Hindlimb muscle (tissue), 1 donor: ENCODE measurements around the gene CCNI. TPM values are rescaled to one million over a fixed set of nuclear protein-coding genes. Genes with fewer than 3 reads are reported as not detected.
"Not testable (repeated sequence)": the region's sequence is repeated elsewhere in the genome, so short reads cannot be mapped to it uniquely, and the experiment has no call there.

ENCODE experiments used
- DNase-seq: peaks from one replicate; pipeline ENCODE4 v3.0.0-alpha.2; 2013
- polyA plus RNA-seq: library from polyadenylated mRNA; unstranded; fragments of 120-200 nt; gene quantifications from one replicate; pipeline ENCODE4 v1.2.1, GENCODE V29; 2013; ENCODE audit not compliant: insufficient read length

CCNI gene
- polyA plus RNA-seq, 1 donor = 275 TPM

- DNase-seq = no peak
These were observed 38.1 kb downstream of the CCNI start for GRCh38 chr4:77037736-77038135.

GRCh38 chr4:77037168-77037567, 38.6 kb downstream of the CCNI start:
- not testable (repeated sequence) for DNase-seq

DNA sequence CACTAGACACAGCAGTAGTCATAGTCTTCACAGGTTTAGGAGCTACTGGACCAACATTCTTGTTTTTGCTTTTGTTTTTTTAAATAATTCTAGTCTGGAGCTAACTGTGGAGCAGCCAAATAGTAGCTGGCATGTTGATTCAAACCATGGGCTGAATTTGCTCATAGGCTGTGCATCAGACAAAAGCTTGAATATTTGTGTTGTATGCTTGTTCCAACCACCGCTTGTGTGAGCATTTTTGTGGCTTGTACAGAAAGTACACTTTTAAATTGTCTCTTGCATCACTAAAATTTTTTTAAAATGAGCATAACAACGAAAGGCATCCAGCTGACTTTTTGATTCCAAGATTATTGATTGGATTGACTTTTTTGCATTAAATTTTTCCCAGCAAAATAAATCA, 39.6 kb downstream of the CCNI start:
- no peak for DNase-seq

DNA sequence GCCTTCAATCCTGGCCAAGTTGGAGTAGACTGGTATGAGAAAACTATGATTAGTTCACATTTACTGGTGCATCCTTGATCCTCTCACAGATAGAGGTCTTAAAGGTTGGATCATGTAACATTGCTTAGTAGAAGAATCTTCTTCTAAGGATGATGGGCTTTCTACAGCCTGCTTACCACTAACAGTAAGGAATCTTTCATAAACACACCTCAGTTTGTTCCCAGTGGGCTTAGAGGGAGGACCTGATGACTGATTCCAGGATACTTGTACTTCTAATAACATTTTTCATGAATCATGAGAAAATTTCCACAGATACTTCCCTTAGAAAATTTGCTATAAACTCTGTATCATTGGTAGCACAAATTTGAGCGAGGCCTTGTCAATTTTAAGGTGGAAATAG, 40.6 kb downstream of the CCNI start:
- no peak for DNase-seq

DNA sequence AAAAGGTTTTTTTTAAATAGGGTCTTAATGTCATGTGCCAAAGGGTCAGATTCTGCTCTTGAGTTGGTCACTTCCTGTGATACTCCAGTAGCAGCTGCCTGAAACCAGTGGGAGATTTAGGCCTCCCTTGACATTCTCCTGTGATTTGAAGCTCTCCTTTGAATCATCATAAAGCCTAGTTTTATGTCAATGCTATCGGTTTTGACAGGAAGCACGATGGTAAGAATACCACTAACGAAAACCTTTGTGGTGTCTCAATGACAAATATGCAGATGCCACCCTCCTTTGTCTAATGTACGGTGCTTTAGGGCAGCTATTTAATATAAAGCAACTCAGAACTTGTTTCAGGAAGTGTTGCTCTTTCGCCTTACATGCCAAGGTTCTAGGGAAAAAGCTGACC, 44.2 kb downstream of the CCNI start:
- no peak for DNase-seq

- not testable (repeated sequence) for DNase-seq
These were observed 46.0 kb downstream of the CCNI start for GRCh38 chr4:77029757-77030156.

- DNase-seq = no peak
These were observed 47.5 kb downstream of the CCNI start for GRCh38 chr4:77028246-77028645.

- DNase-seq = no peak
These were observed 49.5 kb downstream of the CCNI start for GRCh38 chr4:77026322-77026704.

DNA sequence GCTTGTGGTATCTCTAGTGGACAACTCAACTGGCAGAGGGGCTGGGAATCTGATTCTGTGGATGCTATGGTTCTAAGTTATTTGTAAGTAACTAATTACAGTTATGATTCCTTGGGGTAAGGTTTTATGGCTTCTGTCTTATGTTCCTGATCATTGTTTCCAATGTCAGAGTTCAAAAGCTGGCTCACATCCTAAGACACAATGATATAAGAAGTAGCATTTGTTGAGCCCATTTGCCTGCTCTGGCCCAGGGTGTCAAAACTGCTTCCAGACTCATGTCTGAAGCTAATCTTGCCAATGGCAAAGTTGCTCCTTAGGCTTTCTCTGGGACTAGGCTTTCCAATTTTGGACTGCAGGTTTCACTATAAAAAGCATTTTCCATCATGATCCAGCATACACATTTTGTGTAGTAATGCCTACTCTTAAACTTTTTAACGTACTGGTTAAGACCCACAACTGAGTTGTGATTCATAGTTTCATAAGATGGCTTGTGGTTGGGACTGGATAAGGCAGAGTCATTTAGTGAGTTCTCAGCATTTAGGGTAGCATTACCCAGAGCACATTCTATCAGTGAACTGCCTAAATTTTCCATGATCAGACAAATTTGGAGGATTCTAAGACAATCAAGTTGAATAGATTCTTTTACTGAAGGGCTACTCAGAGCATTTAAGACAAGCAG, 50.0 kb downstream of the CCNI start:
- no peak for DNase-seq

DNA sequence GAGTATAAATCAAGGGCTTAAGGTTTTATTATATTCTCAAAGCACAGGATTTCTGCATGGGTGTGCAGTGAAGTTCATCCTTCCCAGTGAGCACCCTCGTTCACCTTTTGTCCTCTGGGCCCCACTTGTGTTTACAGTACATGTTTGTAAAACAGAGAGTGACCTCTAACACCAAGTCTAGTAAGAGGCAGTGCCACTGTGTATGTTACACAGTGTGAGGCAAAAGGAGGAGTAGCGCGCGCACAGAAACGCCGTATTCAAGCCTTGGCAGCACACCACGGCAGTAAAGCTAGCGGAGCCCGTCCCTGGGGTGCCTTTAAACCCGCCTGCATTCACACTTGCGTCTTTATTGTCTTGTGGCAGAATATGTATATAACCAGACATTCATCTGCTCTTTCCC, 51.9 kb downstream of the CCNI start:
- no peak for DNase-seq

DNA sequence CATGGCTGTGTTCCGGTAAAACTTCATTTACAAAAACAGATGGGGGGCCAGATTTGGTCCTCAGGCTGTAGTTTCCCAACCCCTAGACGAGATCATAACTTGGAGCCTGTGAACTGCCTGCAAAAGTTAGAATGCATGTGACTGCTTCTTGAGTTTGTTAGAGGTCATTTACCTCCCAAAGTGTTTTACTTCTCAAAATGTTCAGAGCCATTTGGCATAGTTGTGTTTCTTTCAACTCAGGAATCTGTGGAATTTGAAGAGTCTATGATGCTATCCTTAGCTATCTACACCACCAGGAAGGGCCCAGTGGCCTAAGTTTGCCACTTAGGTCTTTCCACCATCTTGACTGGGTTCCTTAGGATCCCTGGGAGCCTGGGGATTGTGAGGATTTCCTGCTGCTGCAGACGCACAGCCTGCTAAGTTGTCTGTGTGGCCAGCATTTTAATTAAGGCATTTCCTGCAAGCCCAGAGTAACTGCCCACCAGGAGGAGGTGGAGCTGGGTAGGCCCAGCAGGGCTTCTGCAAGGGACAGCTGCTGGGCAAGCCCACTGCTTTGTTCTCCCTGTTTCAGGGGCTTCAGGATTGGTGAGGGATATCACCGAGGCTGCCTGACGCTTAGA, 53.1 kb downstream of the CCNI start:
- DNase-seq = no peak

- DNase-seq = no peak
These were observed 54.1 kb downstream of the CCNI start for GRCh38 chr4:77021614-77022089.

GRCh38 chr4:77020017-77020416, 55.8 kb downstream of the CCNI start:
- no peak for DNase-seq

- DNase-seq = no peak
These were observed 60.4 kb downstream of the CCNI start for GRCh38 chr4:77015390-77015789.

DNA sequence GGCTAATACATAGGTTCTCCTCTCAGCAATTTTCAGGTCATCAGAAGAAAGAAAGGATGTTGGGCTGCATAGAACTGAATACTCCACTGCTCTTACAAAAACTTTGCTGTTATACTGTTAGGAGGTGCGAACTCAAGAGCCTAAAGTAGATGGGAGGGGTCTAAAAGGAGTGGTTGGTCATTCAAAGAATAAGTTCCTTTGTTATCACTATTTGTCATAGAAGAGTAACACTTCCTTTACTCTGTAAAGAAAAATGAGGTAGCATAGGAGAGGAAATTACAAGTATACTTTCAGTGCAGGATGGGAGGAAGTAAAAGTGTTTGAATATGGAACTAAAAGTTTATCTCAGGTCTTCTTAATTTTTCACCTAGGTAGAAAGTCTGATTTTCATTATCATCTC, 61.5 kb downstream of the CCNI start:
- no peak for DNase-seq

DNA sequence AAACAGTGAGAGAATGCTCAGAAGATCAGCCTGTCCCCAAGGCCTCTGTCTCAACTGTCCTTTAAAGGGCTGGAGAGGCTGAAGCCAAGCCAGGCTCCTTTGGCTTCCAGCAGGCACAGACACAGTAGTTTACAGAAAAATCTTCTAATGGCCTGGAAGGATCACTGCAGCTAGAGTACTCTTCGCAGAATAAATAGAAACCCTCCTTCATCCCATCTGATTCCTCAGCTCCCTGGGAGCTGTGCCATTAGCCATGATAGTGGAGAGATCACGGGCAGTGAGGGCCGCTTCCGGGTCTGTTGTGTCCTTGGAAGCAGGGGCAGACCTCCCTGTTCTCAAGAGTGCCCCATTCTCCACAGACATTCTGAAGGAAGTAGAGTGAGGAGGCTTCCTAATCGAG, 63.1 kb downstream of the CCNI start:
- no peak for DNase-seq

GRCh38 chr4:77010841-77011354, 64.9 kb downstream of the CCNI start:
- DNase-seq = no peak

DNA sequence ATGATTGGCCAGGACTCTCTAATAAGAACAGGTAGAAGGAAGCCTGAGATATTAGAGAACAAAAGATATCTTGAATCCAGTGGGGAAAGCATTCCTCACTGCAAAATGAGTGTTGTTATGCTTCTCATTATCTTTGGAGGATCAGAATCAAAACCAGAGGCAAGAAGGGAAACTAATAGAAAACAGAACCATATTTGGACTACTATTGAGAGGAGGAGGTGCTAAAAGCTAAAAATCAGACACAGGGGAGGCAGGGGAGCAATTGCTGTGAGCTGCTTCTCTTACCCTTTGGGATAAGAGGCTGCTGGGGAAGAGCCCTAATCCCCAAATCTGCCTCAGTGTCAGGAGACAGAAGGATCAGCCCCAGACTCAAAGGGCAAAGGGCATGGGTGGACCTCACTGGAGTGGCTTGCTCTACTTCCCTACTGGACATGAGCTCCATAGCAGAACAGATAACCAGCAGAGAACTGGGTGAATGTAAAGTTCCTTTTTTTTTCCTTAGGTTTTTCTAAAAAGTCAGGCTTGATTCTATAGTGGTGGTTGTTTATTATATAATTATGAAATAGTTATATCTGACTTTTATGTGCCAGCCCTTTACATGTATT, 66.2 kb downstream of the CCNI start:
- no peak for DNase-seq

DNA sequence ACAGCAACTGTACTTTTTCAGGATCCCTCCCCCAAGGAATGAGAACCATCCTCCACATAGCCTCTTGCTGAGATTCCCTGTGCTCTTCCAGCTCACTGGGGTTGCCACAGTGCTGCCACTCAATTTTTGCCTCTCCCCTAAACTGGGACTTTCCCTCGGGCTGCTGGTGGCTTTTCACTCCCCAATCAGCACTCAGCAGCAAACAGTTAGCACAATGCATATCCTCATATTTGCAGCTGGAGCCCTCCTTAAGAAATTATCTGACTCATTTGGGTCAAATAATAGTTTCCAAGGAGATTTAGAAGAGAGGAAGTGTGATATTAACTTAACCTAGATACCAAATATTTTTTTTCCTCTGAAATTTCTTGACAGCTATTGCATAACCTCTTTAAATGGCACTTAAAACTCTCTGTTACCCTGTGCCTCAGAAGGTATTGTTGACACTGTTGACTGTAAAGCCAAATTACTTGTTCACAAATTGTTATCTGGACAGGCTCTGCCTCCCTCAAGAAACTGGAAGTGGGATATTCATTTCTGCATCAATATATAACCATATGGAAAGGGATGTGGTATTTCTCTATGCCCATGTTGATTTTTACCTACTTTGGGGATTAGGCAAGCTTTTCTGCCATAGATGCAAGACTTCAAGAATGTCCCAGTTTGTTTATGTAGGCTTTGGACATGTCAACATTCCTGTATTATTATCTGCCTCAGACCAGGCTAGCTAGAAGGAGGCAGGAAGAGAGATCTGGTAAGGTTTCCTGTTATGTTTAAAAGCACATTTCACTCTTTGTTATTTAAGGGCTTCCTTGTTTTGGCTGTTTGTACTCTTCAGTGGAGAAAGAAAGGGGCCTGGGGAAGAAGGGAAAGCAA, 68.2 kb downstream of the CCNI start:
- no peak for DNase-seq

GRCh38 chr4:77006753-77007353, 68.9 kb downstream of the CCNI start:
- no peak for DNase-seq

GRCh38 chr4:77003400-77003799, 72.4 kb downstream of the CCNI start:
- DNase-seq = no peak

- no peak for DNase-seq
These were observed 73.3 kb downstream of the CCNI start for GRCh38 chr4:77002321-77003107.
